Left kidney (tissue), 2 donors: ENCODE results near the gene PAPSS2. TPM values are rescaled to one million over a fixed set of nuclear protein-coding genes. Genes with fewer than 3 reads are reported as not detected.
"Not testable (repeated sequence)": the region's sequence is repeated elsewhere in the genome, so short reads cannot be mapped to it uniquely, and the experiment has no call there.

ENCODE experiments used
- DNase-seq: peaks from one replicate; pipeline ENCODE4 v3.0.0-alpha.2; 2013
- polyA plus RNA-seq: library from polyadenylated mRNA; unstranded; fragments of 120-200 nt; gene quantifications from one replicate; pipeline ENCODE4 v1.2.1, GENCODE V29; 2013; ENCODE audit not compliant: insufficient read length

The PAPSS2 gene
- polyA plus RNA-seq, 1 donor: 37.2 TPM

- DNase-seq: not testable (repeated sequence)
Measured at GRCh38 chr10:87748244-87748643, 88.6 kb downstream of the PAPSS2 start.

DNA sequence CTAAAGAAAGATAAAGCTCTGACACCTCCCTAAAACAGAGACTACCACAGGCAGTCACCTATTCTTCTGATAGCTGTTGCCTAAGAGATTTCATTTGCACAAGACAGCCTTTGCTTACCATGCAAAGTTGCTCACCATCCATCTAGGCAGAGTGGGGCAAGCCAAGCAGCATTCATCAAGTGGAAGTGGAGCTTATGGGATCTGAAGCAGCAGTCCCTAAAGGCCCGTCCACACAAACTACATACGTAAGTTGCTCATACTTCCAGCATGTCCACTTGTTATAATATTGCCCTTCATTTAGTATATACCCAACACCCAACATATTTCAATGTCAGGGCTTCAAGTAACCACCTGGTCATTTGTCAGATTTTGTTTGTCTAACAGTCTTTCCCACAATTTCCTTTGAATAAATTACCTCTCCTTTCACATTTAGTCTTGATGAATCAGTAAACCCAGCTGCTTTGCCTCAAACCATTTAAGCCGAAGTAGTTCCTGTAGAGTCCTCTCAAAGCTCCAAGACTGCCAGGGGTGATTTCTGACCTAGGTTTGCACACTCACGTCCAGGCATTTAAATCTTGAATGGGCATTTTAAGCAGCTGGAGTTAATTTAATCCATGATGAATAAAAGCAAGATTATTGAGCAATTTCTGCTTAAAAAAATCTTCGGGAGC, 90.5 kb downstream of the PAPSS2 start:
- peak; percentile 29 for DNase-seq

GRCh38 chr10:87750817-87751216, 91.1 kb downstream of the PAPSS2 start:
- no peak for DNase-seq

GRCh38 chr10:87751274-87751673, 91.6 kb downstream of the PAPSS2 start:
- DNase-seq: no peak

- DNase-seq: no peak
Measured at GRCh38 chr10:87752566-87752965, 92.9 kb downstream of the PAPSS2 start.

GRCh38 chr10:87753995-87754866, 94.6 kb downstream of the PAPSS2 start:
- DNase-seq: no peak

DNA sequence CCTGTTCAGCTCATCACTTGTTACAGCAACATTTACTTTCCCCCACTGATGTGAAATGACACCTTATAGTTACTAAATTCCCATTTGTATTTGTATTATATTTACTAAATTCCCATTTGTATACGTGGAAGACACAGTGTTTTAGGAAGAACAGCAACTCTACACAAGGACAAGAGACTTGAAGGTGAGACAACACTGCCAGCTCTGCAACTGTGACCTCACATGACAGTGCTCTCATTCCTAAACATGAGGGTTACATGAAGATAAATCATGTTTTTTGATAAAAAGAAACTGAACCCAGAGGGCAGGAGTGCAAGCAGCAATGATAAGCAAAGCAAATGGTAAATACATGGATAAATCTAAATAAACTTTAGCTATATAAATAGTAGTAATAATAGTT, 98.0 kb downstream of the PAPSS2 start:
- no peak for DNase-seq

GRCh38 chr10:87759551-87759950, 99.9 kb downstream of the PAPSS2 start:
- DNase-seq: no peak

DNA sequence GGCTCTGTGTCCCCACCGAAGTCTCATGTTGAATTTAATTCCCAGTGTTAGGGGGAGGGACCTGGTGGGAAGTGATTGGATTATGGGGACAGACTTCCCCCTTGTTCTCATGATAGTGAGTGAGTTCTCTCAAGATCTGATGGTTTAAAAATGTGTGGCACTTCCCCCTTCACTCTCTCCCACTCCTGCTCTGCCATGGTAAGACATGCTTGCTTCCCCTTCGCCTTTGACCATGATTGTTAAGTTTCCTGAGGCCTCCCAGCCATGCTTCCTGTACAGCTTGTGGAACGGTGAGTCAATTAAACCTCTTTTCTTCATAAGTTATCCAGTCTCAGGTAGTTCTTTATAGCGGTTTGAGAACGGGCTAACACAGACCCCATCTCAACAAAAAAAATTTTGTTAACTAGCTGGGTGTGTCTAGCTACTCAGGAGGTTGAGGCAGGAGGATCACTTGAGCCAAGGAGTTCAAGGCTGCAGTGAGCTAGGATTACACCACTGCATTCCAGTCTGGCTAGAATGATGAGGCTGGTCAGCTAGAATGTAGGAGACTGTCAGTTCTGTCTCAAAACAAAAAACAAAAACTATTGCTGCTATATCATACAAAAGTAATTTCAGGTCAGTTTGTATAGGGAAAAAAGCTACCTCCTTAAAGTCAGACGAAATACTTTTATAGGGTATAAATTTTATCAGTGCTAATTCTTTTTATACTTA, 100.7 kb downstream of the PAPSS2 start:
- DNase-seq: no peak

DNA sequence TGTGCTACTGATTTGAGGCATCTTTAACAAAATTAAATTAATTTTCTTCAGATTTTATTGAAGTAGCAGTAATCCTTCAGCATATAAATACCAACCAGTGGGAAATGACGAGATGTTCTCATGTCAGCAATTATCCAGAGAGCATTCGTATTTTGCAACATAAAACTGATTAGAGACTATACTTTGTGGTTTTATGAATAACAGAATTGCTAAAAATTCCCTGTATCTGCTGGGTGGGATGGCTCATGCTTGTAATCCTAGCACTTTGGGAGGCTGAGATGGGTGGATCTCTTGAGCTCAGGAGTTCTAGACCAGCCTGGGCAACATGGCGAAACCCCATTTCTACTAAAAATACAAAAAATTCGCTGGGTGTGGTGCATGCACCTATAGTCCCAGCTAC, 101.5 kb downstream of the PAPSS2 start:
- DNase-seq: no peak

DNA sequence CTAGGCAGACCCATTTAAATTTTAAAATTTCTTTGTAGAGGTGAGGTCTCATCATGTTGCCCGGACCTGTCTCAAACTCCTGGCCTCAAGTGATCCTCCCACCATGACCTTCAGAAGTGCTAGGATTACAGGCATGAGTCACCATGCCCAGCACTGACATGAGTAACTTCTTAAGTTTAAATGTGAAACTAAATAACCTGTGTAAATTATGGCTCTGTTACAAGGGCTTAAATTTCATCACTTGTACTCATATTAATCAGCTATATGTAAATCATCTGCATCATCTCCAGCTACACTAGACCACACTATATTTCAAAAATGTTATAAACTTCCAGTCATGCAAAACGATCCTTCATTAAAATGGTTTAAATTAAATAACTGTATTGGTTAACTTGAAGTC, 102.2 kb downstream of the PAPSS2 start:
- DNase-seq: no peak

DNA sequence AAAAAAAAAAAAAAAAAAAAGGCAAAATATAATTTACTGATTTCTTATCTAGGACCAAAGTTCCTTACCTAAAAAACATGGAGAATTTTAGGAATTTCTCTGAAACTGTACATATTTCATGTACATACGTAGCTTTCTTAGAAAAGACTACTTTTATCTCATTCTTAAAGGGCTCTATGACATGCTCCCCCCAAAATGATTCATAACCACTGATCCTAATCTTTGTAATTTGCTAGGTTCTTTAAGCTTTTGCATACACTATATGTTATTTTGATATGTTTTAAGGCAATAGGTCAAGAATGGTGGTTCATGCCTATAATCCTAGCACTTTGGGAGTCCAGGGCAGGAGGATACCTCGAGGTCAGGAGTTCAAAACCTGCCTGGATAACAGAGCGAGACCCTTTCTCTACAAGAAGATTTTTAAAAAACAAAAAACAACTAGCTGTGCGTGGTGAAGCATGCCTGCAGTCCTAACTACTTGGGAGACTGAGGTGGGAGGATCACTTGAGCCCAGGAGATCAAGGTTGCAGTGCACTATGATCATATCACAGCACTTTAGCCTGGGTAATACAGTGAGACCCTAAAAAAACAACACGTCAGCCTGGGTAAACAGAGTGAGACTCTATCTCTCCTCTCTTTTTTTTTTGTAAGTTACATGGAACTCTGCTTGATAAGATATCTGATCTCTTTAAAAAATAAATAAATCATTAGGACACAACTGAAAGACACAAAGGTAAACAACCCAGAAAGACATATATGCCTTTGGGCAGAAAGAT, 103.6 kb downstream of the PAPSS2 start:
- no peak for DNase-seq

DNA sequence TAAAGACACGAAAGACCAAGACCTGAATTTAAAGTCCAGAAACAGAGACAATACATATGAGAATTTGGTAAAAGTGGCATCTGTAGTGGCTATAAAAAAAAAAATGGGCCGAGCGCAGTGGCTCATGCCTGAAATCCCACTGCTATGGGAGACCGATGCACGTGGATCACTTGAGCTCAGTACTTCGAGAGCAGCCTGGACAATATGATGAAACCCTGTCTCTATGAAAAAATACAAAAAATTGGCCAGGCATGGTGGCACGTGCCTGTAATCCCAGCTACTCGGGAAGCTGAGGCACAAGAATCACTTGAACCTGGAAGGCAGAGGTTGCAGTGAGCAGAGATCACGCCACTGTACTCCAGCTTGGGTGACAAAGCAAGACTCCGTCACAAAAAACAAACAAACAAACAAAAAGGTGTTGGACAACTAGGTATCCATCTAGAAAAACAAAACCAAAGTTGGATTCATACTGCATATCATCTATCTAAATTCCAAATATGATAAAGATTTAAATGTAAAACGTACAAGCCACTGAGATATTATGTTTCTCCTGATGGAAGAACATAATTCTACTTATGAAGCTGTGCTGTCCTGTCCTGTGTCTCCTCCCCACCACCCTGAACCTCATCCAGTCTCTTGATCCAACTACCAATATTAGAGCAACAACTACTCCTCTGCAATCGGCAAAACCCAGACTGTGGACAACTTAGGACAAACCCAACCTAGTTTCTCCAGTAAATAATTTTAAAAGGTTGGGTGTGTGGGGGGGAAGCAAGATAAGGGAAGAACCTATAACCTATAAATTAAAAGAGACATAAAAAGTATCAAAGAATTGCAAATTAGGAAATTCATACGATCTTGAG, 104.6 kb downstream of the PAPSS2 start:
- DNase-seq: no peak

DNA sequence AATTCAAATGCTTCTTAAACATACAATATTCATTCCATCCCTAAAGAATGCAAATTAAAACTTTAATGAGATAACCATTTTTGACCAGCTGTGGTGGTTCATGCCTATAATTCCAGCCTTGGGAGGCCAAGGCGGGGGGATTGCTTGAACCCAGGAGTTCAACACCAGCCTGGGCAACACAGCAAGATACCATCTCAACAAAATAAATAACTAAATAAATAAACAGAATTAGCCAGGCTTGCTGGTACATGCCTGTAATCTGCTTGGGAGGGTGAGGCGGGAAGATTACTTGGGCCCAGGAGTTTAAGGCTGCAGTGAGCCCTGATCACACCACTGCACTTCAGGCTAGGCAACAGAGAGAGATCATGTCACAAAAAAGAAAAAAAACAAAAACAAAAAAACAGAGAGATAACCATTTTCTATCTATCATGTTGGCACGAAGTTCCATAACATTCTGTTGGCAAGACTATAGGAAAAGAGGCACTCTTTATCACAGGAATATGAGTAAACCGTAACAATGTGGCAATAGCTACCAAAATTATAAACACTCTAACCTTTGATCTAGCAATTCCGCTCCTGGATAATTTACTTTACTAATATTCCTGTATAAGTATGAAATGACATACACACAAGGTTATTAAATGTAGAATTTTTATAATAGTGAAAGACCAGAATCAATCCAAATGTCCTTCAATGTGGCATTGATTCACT, 106.1 kb downstream of the PAPSS2 start:
- no peak for DNase-seq

DNA sequence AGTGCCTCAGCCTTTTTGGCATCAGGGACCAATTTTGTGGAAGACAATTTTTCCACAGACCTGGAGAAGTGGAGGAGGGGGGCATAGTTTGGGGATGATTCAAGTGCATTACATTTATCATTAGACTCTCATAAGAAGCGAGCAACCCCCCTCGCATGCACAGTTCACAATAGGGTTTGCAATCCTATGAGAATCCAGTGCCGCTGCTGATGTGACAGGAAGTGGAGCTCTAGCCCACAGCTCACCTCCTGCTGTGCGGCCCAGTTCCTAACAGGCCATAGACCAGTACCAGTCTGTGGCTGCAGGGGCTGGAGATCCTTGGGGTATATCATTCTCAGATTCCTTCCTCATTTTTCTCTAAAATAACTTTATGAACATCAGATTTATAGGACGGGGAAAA, 107.6 kb downstream of the PAPSS2 start:
- no peak for DNase-seq

- peak; percentile 33 for DNase-seq
Measured at GRCh38 chr10:87771871-87772500, 112.3 kb downstream of the PAPSS2 start.

GRCh38 chr10:87775766-87776165, 116.1 kb downstream of the PAPSS2 start:
- DNase-seq: no peak

GRCh38 chr10:87776328-87776727, 116.7 kb downstream of the PAPSS2 start:
- no peak for DNase-seq

DNA sequence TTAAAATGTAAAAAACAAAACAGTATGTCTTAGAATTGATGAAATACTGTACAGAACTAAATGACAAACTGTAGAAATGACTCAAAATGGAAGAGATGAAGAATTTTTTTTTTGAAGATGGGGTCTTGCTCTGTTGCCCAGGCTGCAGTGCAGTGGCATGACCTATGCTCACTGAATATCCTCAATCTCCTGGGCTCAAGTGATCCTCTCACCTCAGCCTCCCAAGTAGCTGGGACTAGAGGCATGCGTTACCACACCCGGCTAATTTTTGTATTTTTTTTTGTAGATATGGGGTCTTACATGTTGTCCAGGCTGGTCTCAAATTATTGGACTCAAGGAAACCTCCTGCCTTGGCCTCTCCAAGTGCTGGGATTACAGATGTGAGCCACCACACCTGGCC, 121.9 kb downstream of the PAPSS2 start:
- DNase-seq: no peak

GRCh38 chr10:87782721-87783120, 123.0 kb downstream of the PAPSS2 start:
- no peak for DNase-seq
